GM21528 (cell line): Measurements from ENCODE around the gene SUFU.

Experiments used
- ATAC-seq: cut with Tn5 transposase; IDR thresholded peaks from one replicate; pipeline ENCODE4 v1.9.1; 2021; ENCODE audit warnings: mild to moderate bottlenecking, moderate library complexity; ENCODE audit not compliant: unreplicated experiment, low FRiP score

Gene SUFU

GRCh38 chr10:102615361-102615760 lies 111.6 kb downstream of the SUFU start:
- ATAC-seq, result no peak

GRCh38 chr10:102616066-102616770 lies 112.4 kb downstream of the SUFU start:
- ATAC-seq, result no peak

GRCh38 chr10:102617041-102617440 lies 113.3 kb downstream of the SUFU start:
- no peak for ATAC-seq

- ATAC-seq, result no peak
These were observed 114.0 kb downstream of the SUFU start for GRCh38 chr10:102617816-102618215.

GRCh38 chr10:102619281-102619981 lies 115.7 kb downstream of the SUFU start:
- no peak for ATAC-seq

GRCh38 chr10:102620138-102620590 lies 116.4 kb downstream of the SUFU start:
- no peak for ATAC-seq

- ATAC-seq, result no peak
These were observed 117.0 kb downstream of the SUFU start for GRCh38 chr10:102620591-102621442.

- ATAC-seq, result no peak
These were observed 117.9 kb downstream of the SUFU start for GRCh38 chr10:102621443-102622325.

GRCh38 chr10:102624094-102624493 lies 120.3 kb downstream of the SUFU start:
- no peak for ATAC-seq

GRCh38 chr10:102624751-102625645 lies 121.2 kb downstream of the SUFU start:
- ATAC-seq, result no peak

GRCh38 chr10:102626026-102626685 lies 122.4 kb downstream of the SUFU start:
- ATAC-seq, result no peak

GRCh38 chr10:102627291-102627735 lies 123.5 kb downstream of the SUFU start:
- no peak for ATAC-seq

GRCh38 chr10:102627736-102628293 lies 124.0 kb downstream of the SUFU start:
- no peak for ATAC-seq

- no peak for ATAC-seq
These were observed 124.7 kb downstream of the SUFU start for GRCh38 chr10:102628451-102628911.

GRCh38 chr10:102629661-102630614 lies 126.2 kb downstream of the SUFU start:
- ATAC-seq, result no peak

GRCh38 chr10:102630663-102631062 lies 126.9 kb downstream of the SUFU start:
- no peak for ATAC-seq
